Duodenal mucosa (tissue), 2 donors: ENCODE measurements around the gene TBX1.

Source experiments
- H3K27ac ChIP-seq: one replicate; pipeline ENCODE4 v1.7.0; 2013; ENCODE audit warnings: low read depth, low read length
- H3K27me3 ChIP-seq, 2 donors: one replicate each; pipeline ENCODE4 v1.7.0; 2013; ENCODE audit warnings: low read length in 2 of 2, control low read depth in 1 of 2; ENCODE audit not compliant: insufficient read depth in 2 of 2, control insufficient read depth in 1 of 2
- H3K36me3 ChIP-seq, 2 donors: one replicate each; pipeline ENCODE4 v1.7.0; 2013; ENCODE audit warnings: low read length in 2 of 2, control low read depth in 1 of 2; ENCODE audit not compliant: insufficient read depth in 2 of 2, control insufficient read depth in 1 of 2
- H3K4me1 ChIP-seq, 2 donors: one replicate each; pipeline ENCODE4 v1.7.0; 2013; ENCODE audit warnings: low read length in 2 of 2, control low read depth in 1 of 2; ENCODE audit not compliant: insufficient read depth in 2 of 2, control insufficient read depth in 1 of 2
- H3K4me3 ChIP-seq, 2 donors: one replicate each; pipeline ENCODE4 v1.7.0; 2013; ENCODE audit warnings: low read length in 2 of 2, low read depth in 1 of 2
- H3K9ac ChIP-seq, 2 donors: one replicate each; pipeline ENCODE4 v1.7.0; 2013; ENCODE audit warnings: low read length in 2 of 2, low read depth in 1 of 2
- H3K9me3 ChIP-seq, 2 donors: one replicate each; pipeline ENCODE4 v1.7.0; 2013; ENCODE audit warnings: low read length in 2 of 2, control low read depth in 1 of 2; ENCODE audit not compliant: control insufficient read depth in 1 of 2

The TBX1 gene

DNA sequence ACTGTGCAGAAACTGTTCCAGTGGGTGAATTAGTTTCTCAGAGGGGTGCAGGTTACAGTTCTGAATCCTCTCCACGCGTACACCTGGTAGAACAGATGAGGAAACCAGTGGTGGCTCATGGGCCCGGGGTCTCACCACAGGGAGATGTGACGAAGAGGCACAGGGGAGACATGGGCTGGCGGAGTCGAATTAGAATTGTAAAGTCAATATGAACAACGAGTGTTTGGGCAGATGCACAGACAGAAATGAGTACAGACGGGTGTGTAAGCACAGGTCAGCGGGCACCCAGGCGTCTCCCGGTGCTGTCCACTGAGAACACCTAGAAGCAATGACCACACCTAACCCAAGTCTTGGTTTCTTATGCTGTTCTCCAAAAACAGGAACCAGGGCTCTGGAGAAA is 52.3 kb downstream of the TBX1 start:
- Histone ChIP-seq H3K36me3 (no peaks in the 10 kb centered on the region), H3K27ac (no peak overlapping the region), H3K27me3 (no peaks in the 10 kb centered on the region), H3K9me3 (no peaks in the 10 kb centered on the region), H3K4me1 (no peaks in the 10 kb centered on the region), H3K9ac (no peak overlapping the region), H3K4me3 (no peak overlapping the region)

DNA sequence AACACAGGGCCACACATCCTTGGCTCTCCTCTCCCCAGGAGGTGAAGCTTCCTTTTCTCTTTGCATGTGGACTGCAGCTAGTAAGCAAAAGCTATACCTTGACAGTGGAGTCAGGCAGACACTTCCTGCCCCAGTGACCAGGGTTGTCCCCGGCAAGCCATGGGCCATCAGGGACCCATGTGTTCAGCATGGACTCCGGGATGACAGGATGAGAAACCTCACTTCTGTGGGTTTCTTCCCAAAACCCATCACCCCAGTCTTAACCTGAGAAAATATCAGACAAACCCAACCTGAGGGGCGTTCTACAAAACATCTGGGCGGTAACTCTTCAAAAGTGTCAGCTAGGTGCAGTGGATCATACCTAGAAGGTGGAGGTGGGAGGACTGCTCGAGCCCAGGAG is 53.9 kb downstream of the TBX1 start:
- H3K36me3 ChIP-seq = no peaks in the 10 kb centered on the region
- H3K4me3 ChIP-seq = no peak overlapping the region
- H3K9me3 ChIP-seq = no peaks in the 10 kb centered on the region
- H3K27ac ChIP-seq = no peak overlapping the region
- H3K27me3 ChIP-seq = no peaks in the 10 kb centered on the region
- no peaks in the 10 kb centered on the region for H3K4me1 ChIP-seq
- no peak overlapping the region for H3K9ac ChIP-seq

DNA sequence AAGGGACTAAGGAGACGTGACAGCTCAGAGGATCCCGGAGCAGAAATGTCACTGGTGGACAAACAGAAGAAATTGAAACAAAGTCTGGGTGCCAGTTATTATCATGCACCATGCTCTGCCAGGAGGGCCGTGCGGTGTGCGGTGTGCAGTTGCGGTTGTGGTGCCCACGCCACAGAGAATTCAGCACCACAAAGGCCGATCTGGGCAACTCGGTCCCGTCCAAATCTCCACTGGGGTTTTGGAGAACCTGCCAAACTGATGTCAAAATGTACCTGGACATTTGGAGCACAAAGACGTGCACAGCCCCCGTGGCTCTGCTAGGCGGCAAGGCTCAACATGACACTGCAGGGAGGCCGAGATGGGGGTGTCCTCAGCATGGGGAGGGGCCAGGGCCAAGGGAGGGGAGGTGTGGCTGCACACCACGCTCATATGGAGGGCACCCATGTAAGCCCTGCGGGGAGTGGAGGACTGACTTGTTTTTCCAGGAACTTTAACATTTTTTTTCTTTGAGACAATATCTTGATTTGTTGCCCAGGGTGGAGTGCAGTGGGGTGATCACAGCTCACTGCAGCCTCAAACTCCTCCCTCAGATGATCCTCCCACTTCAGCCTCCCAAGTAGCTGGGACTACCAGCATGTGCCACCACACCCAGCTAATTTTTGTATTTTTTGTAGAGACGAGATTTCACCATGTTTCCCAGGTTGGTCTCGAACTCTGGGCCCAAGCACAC is 54.7 kb downstream of the TBX1 start:
- Histone ChIP-seq H3K4me1 (no peaks in the 10 kb centered on the region), H3K36me3 (no peaks in the 10 kb centered on the region), H3K4me3 (no peak overlapping the region), H3K27me3 (no peaks in the 10 kb centered on the region), H3K27ac (no peak overlapping the region), H3K9me3 (no peaks in the 10 kb centered on the region), H3K9ac (no peak overlapping the region)

- Histone ChIP-seq H3K27ac (no peak overlapping the region), H3K4me1 (no peaks in the 10 kb centered on the region)
Measured at GRCh38 chr22:19815823-19816290, 55.3 kb downstream of the TBX1 start.

GRCh38 chr22:19816372-19817119 is 56.0 kb downstream of the TBX1 start:
- Histone ChIP-seq H3K9me3 (no peaks in the 10 kb centered on the region), H3K27me3 (no peaks in the 10 kb centered on the region), H3K27ac (no peak overlapping the region), H3K36me3 (no peaks in the 10 kb centered on the region), H3K9ac (no peak overlapping the region), H3K4me1 (no peaks in the 10 kb centered on the region), H3K4me3 (no peak overlapping the region)

More at GRCh38 chr22:19815823-19816290, 55.3 kb downstream of the TBX1 start:
- Histone ChIP-seq H3K27me3 (no peaks in the 10 kb centered on the region), H3K36me3 (no peaks in the 10 kb centered on the region), H3K9me3 (no peaks in the 10 kb centered on the region), H3K9ac (no peak overlapping the region), H3K4me3 (no peak overlapping the region)
